HCT116 (cell line): ENCODE data around the gene GCLC.

Experiments
- CTCF ChIP-seq, 3 experiments: fragments of 200-600 bp in 1 of 3; sonication (generic) in 1 of 3; IDR thresholded peaks in 2 of 3; conservative IDR thresholded peaks in 1 of 3; 2 replicates each; pipeline ENCODE4 v1.5.1; 2012 to 2017; ENCODE audit warnings: low read depth in 2 of 3, low read length in 2 of 3, antibody characterized with exemption in 1 of 3, borderline replicate concordance in 1 of 3, control low read depth in 1 of 3, mild to moderate bottlenecking in 1 of 3, mixed read lengths in 1 of 3, mixed run types in 1 of 3, moderate library complexity in 1 of 3; ENCODE audit not compliant: insufficient read depth in 1 of 3
- EZH2 ChIP-seq: fragments of 200-600 bp; sonication (generic); IDR thresholded peaks from 2 replicates; pipeline ENCODE4 v1.6.1; 2017; ENCODE audit warnings: antibody characterized with exemption, mixed run types
- EZH2phosphoT487 ChIP-seq: fragments of 200-600 bp; IDR thresholded peaks from 2 replicates; pipeline ENCODE4 v1.6.1; 2018; ENCODE audit warnings: antibody characterized with exemption, borderline replicate concordance
- FOSL1 ChIP-seq: IDR thresholded peaks from 2 replicates; pipeline ENCODE4 v1.6.1; 2012; ENCODE audit warnings: low read depth
- JUND ChIP-seq: IDR thresholded peaks from 2 replicates; pipeline ENCODE4 v1.6.1; 2012
- MAX ChIP-seq: IDR thresholded peaks from 2 replicates; pipeline ENCODE4 v1.6.1; 2012
- POLR2A ChIP-seq: IDR thresholded peaks from 2 replicates; pipeline ENCODE4 v1.7.0; 2011; ENCODE audit warnings: borderline replicate concordance; ENCODE audit not compliant: insufficient read depth, insufficient read length; ENCODE audit errors: extremely low read depth
- POLR2AphosphoS5 ChIP-seq: IDR thresholded peaks from 2 replicates; pipeline ENCODE4 v1.6.1; 2011; ENCODE audit warnings: mild to moderate bottlenecking, low read depth, low read length, moderate library complexity
- RAD21 ChIP-seq: IDR thresholded peaks from 2 replicates; pipeline ENCODE4 v1.6.1; 2012; ENCODE audit warnings: low read depth, mild to moderate bottlenecking
- SP1 ChIP-seq: IDR thresholded peaks from 2 replicates; pipeline ENCODE4 v1.6.1; 2012; ENCODE audit warnings: low read depth
- TF ChIP-seq, protein P1 (sequence below): IDR thresholded peaks from 2 replicates; pipeline ENCODE4 v1.6.1; 2012; ENCODE audit warnings: low read depth

DNA sequence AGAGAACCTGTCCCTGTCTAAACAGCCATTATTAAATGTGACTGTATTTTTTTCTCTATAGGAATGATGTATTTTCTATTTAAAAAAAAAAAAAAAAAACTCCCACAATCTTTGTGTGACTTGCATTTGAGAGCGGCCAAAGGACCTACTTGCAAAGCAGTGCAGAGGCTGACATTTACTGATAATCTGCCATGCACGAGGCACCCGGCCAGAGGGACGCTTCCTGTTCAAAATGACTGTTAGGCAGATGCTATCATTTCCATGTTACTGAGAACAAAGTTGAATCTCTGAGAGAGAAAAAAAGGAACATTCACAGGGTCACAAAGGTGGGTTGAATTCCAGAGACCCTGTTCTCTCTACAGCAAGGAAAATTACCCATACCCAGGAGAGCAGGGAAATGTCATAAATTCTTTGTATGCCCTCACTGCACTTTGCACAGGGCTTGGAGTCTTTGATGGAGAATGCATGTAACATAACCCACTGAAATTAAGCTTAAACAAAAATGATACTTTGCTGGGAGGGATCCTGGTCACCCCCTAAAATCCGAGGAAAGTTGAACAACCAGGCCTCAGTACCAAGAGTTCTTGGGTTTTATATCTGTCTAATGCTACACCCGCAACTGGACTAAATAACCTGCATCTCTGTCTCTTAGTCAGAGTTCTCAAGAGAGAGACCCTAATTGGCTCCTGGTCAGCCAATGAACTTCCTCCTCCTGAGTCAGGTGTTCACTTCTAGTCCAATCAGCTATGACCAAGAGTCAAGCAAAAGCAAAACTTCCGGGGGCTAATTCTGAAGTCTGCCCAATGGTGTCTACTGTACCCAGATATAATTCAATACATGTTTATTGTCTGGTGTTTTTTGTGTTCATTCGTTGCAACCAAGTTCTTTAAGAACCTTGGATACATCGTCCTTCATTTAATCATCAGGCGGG, 61.2 kb downstream of the GCLC start:
- no peak for TF ChIP-seq CTCF (IDR thresholded peaks at IDR 0.05 in 2 of 3, conservative IDR thresholded peaks at IDR 0.05 in 1 of 3; ENCODE audit: borderline replicate concordance in 1 of 3, insufficient read depth in 1 of 3, low read depth in 2 of 3, low read length in 2 of 3)
- no peak for TF ChIP-seq EZH2
- no peak for TF ChIP-seq FOSL1
- no peak for TF ChIP-seq POLR2A
- no peak for TF ChIP-seq RAD21
- no peak for TF ChIP-seq MAX
- TF ChIP-seq, protein P1, sequence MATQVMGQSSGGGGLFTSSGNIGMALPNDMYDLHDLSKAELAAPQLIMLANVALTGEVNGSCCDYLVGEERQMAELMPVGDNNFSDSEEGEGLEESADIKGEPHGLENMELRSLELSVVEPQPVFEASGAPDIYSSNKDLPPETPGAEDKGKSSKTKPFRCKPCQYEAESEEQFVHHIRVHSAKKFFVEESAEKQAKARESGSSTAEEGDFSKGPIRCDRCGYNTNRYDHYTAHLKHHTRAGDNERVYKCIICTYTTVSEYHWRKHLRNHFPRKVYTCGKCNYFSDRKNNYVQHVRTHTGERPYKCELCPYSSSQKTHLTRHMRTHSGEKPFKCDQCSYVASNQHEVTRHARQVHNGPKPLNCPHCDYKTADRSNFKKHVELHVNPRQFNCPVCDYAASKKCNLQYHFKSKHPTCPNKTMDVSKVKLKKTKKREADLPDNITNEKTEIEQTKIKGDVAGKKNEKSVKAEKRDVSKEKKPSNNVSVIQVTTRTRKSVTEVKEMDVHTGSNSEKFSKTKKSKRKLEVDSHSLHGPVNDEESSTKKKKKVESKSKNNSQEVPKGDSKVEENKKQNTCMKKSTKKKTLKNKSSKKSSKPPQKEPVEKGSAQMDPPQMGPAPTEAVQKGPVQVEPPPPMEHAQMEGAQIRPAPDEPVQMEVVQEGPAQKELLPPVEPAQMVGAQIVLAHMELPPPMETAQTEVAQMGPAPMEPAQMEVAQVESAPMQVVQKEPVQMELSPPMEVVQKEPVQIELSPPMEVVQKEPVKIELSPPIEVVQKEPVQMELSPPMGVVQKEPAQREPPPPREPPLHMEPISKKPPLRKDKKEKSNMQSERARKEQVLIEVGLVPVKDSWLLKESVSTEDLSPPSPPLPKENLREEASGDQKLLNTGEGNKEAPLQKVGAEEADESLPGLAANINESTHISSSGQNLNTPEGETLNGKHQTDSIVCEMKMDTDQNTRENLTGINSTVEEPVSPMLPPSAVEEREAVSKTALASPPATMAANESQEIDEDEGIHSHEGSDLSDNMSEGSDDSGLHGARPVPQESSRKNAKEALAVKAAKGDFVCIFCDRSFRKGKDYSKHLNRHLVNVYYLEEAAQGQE = no peak
- TF ChIP-seq JUND = no peak
- no peak for TF ChIP-seq SP1
- no peak for TF ChIP-seq POLR2AphosphoS5
- TF ChIP-seq EZH2phosphoT487 = no peak
